ENCODE results near the gene DMKN.

- TF ChIP-seq, protein P1, sequence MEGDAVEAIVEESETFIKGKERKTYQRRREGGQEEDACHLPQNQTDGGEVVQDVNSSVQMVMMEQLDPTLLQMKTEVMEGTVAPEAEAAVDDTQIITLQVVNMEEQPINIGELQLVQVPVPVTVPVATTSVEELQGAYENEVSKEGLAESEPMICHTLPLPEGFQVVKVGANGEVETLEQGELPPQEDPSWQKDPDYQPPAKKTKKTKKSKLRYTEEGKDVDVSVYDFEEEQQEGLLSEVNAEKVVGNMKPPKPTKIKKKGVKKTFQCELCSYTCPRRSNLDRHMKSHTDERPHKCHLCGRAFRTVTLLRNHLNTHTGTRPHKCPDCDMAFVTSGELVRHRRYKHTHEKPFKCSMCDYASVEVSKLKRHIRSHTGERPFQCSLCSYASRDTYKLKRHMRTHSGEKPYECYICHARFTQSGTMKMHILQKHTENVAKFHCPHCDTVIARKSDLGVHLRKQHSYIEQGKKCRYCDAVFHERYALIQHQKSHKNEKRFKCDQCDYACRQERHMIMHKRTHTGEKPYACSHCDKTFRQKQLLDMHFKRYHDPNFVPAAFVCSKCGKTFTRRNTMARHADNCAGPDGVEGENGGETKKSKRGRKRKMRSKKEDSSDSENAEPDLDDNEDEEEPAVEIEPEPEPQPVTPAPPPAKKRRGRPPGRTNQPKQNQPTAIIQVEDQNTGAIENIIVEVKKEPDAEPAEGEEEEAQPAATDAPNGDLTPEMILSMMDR (IDR thresholded peaks at IDR 0.05; ENCODE audit: low read depth, low read length, poor library complexity, severe bottlenecking), result no peak
- no peak for TF ChIP-seq EZH2phosphoT487 (IDR thresholded peaks at IDR 0.05; ENCODE audit: borderline replicate concordance, low read length)
Observed at GRCh38 chr19:35513628-35514281, at the start of gene DMKN.

Data from DOHH2 (cell line).